GM13976 (cell line): ENCODE measurements around the gene CCP110.
A peak's percentile ranks its signal among the peaks of the same experiment; 100 is the strongest.

Experiments
- DNase-seq: peaks from one replicate; pipeline ENCODE4 v3.0.0; 2012; ENCODE audit warnings: low spot score
- in situ Hi-C: fragments of 300-500 bp; cut with MboI; formaldehyde crosslinking; loops from one replicate; pipeline ENCODE4 v1.12.0; 2022; ENCODE audit warnings: low sequenced_read_pairs, mixed read lengths, inconsistent platforms; ENCODE audit not compliant: unreplicated experiment
- TF ChIP-seq, protein P1 (sequence below): IDR thresholded peaks from 2 replicates; pipeline ENCODE4 v1.5.1; 2012; ENCODE audit warnings: borderline replicate concordance, mild to moderate bottlenecking; ENCODE audit not compliant: insufficient read depth; ENCODE audit errors: extremely low read depth, missing control alignments, control extremely low read depth

The CCP110 gene

DNA sequence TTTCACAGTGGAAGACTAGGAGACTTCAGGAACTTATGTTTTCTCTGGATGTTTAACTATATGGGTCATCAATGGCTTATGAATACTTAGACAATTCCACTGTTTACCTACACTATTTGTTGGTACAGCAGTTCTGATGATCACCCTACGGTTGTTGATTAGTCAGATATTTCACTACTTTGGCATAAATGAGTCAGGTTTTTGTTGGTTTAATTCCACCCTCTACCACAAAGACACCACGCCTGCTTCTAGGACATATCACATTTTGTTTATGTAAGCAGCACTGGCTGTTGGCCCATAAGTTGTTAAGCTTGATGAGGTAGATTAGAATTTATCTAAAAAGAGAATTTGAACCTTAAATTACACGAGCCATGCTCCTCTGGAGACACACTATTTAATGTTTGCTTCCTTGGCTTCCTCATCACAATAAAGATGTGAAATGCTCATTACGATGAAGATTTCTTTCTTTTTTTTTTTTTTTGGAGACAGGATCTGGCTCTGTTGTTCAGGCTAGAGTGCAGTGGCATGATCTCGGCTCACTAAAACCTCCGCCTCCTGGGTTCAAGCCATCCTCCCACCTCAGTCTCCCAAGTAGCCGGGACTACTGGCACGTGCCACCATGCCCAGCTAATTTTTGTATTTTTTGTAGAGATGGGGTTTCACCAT is 6.2 kb upstream of the CCP110 start:
- TF ChIP-seq, protein P1, sequence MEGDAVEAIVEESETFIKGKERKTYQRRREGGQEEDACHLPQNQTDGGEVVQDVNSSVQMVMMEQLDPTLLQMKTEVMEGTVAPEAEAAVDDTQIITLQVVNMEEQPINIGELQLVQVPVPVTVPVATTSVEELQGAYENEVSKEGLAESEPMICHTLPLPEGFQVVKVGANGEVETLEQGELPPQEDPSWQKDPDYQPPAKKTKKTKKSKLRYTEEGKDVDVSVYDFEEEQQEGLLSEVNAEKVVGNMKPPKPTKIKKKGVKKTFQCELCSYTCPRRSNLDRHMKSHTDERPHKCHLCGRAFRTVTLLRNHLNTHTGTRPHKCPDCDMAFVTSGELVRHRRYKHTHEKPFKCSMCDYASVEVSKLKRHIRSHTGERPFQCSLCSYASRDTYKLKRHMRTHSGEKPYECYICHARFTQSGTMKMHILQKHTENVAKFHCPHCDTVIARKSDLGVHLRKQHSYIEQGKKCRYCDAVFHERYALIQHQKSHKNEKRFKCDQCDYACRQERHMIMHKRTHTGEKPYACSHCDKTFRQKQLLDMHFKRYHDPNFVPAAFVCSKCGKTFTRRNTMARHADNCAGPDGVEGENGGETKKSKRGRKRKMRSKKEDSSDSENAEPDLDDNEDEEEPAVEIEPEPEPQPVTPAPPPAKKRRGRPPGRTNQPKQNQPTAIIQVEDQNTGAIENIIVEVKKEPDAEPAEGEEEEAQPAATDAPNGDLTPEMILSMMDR: no peak
- in situ Hi-C loops: no loop called here
- DNase-seq: no peak

DNA sequence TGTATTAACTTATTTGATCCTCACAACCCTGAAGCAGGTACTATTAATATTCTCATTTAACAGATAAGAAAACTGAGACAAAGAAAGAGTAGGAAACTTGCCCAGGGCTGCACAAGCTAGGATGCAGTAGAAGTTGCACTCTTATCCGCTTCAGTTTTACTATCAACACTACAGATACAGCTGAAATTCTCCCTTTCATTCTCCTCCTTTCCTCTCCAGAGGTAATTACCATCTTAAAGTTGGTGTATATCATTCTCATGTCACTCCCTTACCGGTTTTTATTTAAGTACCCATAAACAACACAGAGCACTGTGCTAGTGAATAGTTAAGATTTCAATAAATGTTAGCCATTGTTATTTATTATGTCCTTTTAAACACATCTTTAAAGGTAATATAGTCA is 5.4 kb upstream of the CCP110 start:
- DNase-seq: no peak
- in situ Hi-C loops: no loop called here
- TF ChIP-seq, protein P1: no peak

DNA sequence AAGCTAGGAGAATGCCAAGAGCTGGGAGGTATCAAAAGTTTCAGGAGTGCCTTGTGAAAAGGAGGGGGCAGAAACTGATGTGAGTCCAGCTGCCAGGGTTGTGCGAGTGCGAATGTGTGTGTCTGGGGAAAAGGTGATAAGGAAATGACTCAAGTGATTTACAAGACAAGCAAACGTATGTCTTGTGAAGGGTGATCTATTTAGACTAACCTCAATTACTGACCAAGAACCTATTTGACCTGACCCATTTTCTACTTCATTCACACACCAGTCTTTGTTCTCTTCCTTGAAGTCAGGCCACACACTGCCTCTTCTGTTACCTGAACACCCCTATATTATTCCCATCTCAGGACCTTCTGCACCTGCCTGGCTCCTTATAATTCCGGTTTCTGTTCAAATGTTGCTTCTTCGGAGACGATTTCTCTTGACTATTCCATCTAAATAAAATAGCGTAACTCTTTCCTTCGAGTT is 2.8 kb upstream of the CCP110 start:
- in situ Hi-C loops: no loop called here
- TF ChIP-seq, protein P1: no peak
- peak; percentile 36 for DNase-seq

DNA sequence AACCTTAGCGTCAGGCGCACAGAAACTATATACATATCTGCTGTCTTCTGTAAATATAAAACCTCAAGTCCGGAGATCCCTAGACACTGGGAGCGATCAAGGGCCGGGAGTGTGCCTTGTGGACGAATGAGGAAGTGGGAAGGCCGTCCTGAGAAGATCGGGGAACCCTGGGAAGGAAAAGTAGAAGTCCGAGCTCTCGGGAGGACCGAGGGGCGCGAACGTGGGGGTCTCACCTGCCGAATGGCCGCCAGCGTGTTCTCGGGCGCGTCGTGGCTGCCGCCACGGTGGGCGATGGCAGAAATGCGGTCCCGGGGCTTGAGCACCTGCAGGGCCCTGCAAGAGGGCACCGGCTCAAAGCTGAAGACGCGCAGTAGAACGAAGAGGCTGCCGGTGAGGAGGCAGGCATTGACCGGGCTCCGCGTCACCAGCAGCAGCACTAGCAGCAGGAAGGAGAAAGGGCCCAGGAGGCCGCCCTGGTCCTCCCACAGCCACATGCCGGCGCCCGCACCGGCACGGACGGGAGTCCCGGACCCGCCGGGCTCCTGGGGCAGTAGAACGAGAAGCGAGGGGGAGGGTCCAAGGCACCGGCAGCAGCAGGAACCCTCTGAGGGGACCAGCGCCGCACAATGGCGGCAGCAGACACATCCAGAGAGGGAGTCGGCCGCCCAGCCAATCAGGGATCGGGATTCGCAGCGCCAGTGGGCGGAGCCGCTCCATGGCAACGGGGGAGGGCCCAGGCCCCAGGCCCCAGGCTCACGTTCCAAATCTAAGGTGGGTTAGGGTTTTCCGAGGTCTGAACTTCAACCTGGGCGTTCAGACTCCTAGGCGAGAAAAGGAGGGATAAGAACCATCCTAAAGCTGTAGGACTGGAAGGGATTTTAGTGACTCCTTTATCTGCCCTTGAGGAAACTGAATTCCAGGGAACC is 2.0 kb upstream of the CCP110 start, which contains the start of gene GDE1:
TSS of gene GDE1 (minus strand) at position 628 of the 926 bp plus-strand sequence. CDS start at position 494, 134 bp downstream.
- peak; percentile 95 for DNase-seq
- in situ Hi-C loops: no loop called here
- TF ChIP-seq, protein P1: peak; percentile 46

DNA sequence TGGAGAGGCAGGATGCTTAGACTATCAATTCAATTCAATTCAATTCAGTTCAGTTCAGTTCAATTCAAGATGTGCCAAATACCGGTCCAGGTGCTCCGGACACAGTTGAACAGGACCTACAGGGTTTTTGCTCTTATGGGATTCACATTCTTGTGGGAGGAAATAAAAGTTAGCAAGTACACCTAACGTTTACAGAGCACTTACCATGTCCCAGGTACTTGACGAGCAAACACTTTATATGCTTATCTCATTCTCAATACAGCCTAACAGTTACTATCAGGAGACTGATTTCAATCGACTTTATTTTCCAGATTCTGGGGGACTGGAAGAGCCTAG is 1.4 kb upstream of the CCP110 start:
- in situ Hi-C loops: no loop called here
- TF ChIP-seq, protein P1: no peak
- no peak for DNase-seq

DNA sequence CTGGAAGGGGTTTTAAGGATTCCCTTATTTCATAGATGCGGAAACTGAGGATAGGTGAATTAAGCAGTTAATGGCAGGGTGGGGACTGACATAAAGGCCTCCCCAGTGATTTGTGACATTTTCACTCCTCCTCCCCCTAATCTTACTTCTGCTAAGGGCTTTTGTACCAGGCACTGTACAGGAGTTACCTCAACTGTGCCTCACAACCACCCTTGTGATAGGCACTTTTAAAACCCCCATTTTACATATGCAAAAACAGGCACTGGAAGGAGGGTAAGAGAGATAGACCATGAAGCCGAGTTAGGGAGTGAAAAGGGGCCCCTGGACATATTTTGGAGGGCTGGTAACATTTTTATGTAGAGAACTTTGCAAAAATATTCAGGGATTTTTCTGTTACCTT is 982 bp upstream of the CCP110 start:
- in situ Hi-C loops: no loop called here
- TF ChIP-seq, protein P1: no peak
- DNase-seq: no peak
